H1 (cell line): Measurements from ENCODE around the gene HIBADH. TPM values are rescaled to one million over a fixed set of nuclear protein-coding genes. Genes with fewer than 3 reads are reported as not detected.

Experiments
- CTCF ChIA-PET: fragments of 300-600 bp; sonication (Branson Sonifier 250); formaldehyde crosslinking; loops from one replicate; lab custom pipeline; 2021; ENCODE audit not compliant: partially characterized antibody; lab: Charles Lee
- POLR2A ChIA-PET: fragments of 300-600 bp; sonication (Branson Sonifier 250); formaldehyde crosslinking; loops from one replicate; lab custom pipeline; 2021; ENCODE audit warnings: inconsistent platforms; ENCODE audit not compliant: partially characterized antibody; lab: Charles Lee
- DNase-seq, 2 experiments: peaks; one replicate each; pipeline versions ENCODE4 v3.0.0 to v3.0.0-alpha.2; 2010 to 2022; ENCODE audit warnings: low spot score in 2 of 2, low read depth in 1 of 2, mixed read lengths in 1 of 2
- FAIRE-seq: peaks from 2 replicates; lab custom pipeline; 2011; peaks lifted over from hg19 to GRCh38; lab: Jason Lieb, UNC
- H2AFZ ChIP-seq: 2 replicates; pipeline ENCODE4 v1.8.1; 2012; ENCODE audit warnings: low read length, inconsistent platforms
- H2AK5ac ChIP-seq: 2 replicates; pipeline ENCODE4 v1.6.1; 2013; ENCODE audit warnings: low read depth, low read length
- H2BK120ac ChIP-seq: replicated peaks from 2 replicates; pipeline ENCODE3; 2013; ENCODE audit warnings: low read depth, low read length, inconsistent platforms
- H2BK12ac ChIP-seq: 2 replicates; pipeline ENCODE4 v1.6.1; 2013; ENCODE audit warnings: low read depth, low read length
- H2BK15ac ChIP-seq: 2 replicates; pipeline ENCODE4 v1.6.1; 2013; ENCODE audit warnings: low read length
- H2BK20ac ChIP-seq: 2 replicates; pipeline ENCODE4 v1.6.1; 2013; ENCODE audit warnings: low read length
- H2BK5ac ChIP-seq: 2 replicates; pipeline ENCODE4 v1.6.1; 2013; ENCODE audit warnings: low read depth, low read length
- H3K14ac ChIP-seq: 2 replicates; pipeline ENCODE4 v1.6.1; 2013; ENCODE audit warnings: inconsistent platforms; ENCODE audit not compliant: insufficient read length
- H3K18ac ChIP-seq: 2 replicates; pipeline ENCODE4 v1.6.1; 2013; ENCODE audit warnings: low read length; ENCODE audit errors: extremely low read depth
- H3K23ac ChIP-seq: 2 replicates; pipeline ENCODE4 v1.6.1; 2013; ENCODE audit warnings: inconsistent platforms; ENCODE audit not compliant: insufficient read length
- H3K23me2 ChIP-seq: 2 replicates; pipeline ENCODE4 v1.6.1; 2013; ENCODE audit warnings: low read depth, low read length
- H3K27ac ChIP-seq: 2 replicates; pipeline ENCODE4 v1.6.1; 2011; ENCODE audit warnings: low read depth, low read length, inconsistent platforms
- H3K27me3 ChIP-seq, 4 experiments: replicated peaks in 1 of 4; 1 replicate in 1 of 4; 2 replicates in 3 of 4; pipeline versions ENCODE4 v1.6.1 to v1.8.1; 2011 to 2013; ENCODE audit warnings: low read length in 3 of 4, mild to moderate bottlenecking in 3 of 4, inconsistent platforms in 2 of 4, mixed read lengths in 2 of 4, moderate library complexity in 1 of 4; ENCODE audit not compliant: control insufficient read depth in 3 of 4, insufficient read depth in 3 of 4; ENCODE audit errors: extremely low read depth in 1 of 4
- H3K36me3 ChIP-seq, 4 experiments: 2 replicates each; pipeline versions ENCODE4 v1.6.1 to v1.8.1; 2011 to 2013; ENCODE audit warnings: mild to moderate bottlenecking in 4 of 4, low read length in 3 of 4, moderate library complexity in 2 of 4, control low read depth in 1 of 4, inconsistent platforms in 1 of 4; ENCODE audit not compliant: insufficient read depth in 4 of 4, control insufficient read depth in 2 of 4
- H3K4ac ChIP-seq: replicated peaks from 2 replicates; pipeline ENCODE3; 2013; ENCODE audit warnings: low read length, low read depth, mixed read lengths, inconsistent platforms; ENCODE audit not compliant: insufficient read length
- H3K4me1 ChIP-seq, 4 experiments: replicated peaks in 1 of 4; 1 replicate in 1 of 4; 2 replicates in 3 of 4; pipeline versions ENCODE4 v1.6.1 to v1.8.1; 2011 to 2013; ENCODE audit warnings: low read length in 3 of 4, inconsistent platforms in 2 of 4, mixed read lengths in 1 of 4; ENCODE audit not compliant: insufficient read depth in 4 of 4, control insufficient read depth in 3 of 4
- H3K4me2 ChIP-seq, 2 experiments: 2 replicates each; pipeline versions ENCODE4 v1.6.1 to v1.8.1; 2011 to 2013; ENCODE audit warnings: low read depth in 2 of 2, low read length in 2 of 2, control low read depth in 1 of 2, inconsistent platforms in 1 of 2, mild to moderate bottlenecking in 1 of 2; ENCODE audit not compliant: insufficient read depth in 1 of 2
- H3K4me3 ChIP-seq, 4 experiments: fragments of 200-600, 300-600 bp in 1 of 4; sonication (generic), shearing (Covaris generic), sonication (Bioruptor Twin) in 1 of 4; 2 replicates each; pipeline versions ENCODE4 v1.5.1 to v1.8.1; 2011 to 2016; ENCODE audit warnings: low read length in 4 of 4, low read depth in 3 of 4, control low read depth in 2 of 4, inconsistent platforms in 2 of 4, mild to moderate bottlenecking in 2 of 4, mixed read lengths in 1 of 4, moderate library complexity in 1 of 4; ENCODE audit not compliant: insufficient read depth in 2 of 4; ENCODE audit errors: extremely low read depth in 1 of 4
- H3K56ac ChIP-seq: replicated peaks from 2 replicates; pipeline ENCODE3; 2013; ENCODE audit warnings: low read depth, mild to moderate bottlenecking, mixed read lengths, low read length, inconsistent platforms; ENCODE audit not compliant: insufficient read length
- H3K79me1 ChIP-seq: 2 replicates; pipeline ENCODE4 v1.6.1; 2013; ENCODE audit warnings: low read depth, low read length, control low read depth
- H3K79me2 ChIP-seq, 2 experiments: 2 replicates each; pipeline versions ENCODE4 v1.6.1 to v1.8.1; 2012 to 2013; ENCODE audit warnings: low read length in 2 of 2, mild to moderate bottlenecking in 2 of 2, inconsistent platforms in 1 of 2; ENCODE audit not compliant: insufficient read depth in 2 of 2, control insufficient read depth in 1 of 2
- H3K9ac ChIP-seq, 4 experiments: replicated peaks in 1 of 4; 1 replicate in 1 of 4; 2 replicates in 3 of 4; pipeline versions ENCODE4 v1.6.1 to v1.8.1; 2011 to 2013; ENCODE audit warnings: low read depth in 3 of 4, low read length in 3 of 4, control low read depth in 2 of 4, mild to moderate bottlenecking in 2 of 4, moderate library complexity in 2 of 4, inconsistent platforms in 1 of 4; ENCODE audit errors: extremely low read depth in 1 of 4
- H3K9me3 ChIP-seq, 2 experiments: 2 replicates each; pipeline versions ENCODE4 v1.6.1 to v1.8.1; 2012 to 2013; ENCODE audit warnings: mild to moderate bottlenecking in 2 of 2, moderate library complexity in 2 of 2, control low read depth in 1 of 2, inconsistent platforms in 1 of 2, low read depth in 1 of 2, low read length in 1 of 2, mixed read lengths in 1 of 2; ENCODE audit not compliant: insufficient read depth in 2 of 2
- H4K20me1 ChIP-seq, 2 experiments: replicated peaks in 1 of 2; 2 replicates each; pipeline versions ENCODE3 to v1.8.1; 2011 to 2013; ENCODE audit warnings: inconsistent platforms in 2 of 2, low read length in 2 of 2, mild to moderate bottlenecking in 1 of 2; ENCODE audit not compliant: insufficient read depth in 2 of 2, control insufficient read depth in 1 of 2
- H4K5ac ChIP-seq: 2 replicates; pipeline ENCODE4 v1.6.1; 2013; ENCODE audit warnings: low read length, low read depth, mixed read lengths, inconsistent platforms; ENCODE audit not compliant: insufficient read length
- H4K8ac ChIP-seq: 2 replicates; pipeline ENCODE4 v1.8.0; 2013; ENCODE audit warnings: mild to moderate bottlenecking, moderate library complexity, low read length, inconsistent platforms; ENCODE audit not compliant: insufficient read depth; ENCODE audit errors: extremely low read depth
- H4K91ac ChIP-seq: replicated peaks from 2 replicates; pipeline ENCODE3; 2013; ENCODE audit warnings: low read length, mixed read lengths, inconsistent platforms; ENCODE audit not compliant: insufficient read length
- CBX5 ChIP-seq: fragments of 300-800, 300-1000 bp; sonication (generic); IDR thresholded peaks from 2 replicates; pipeline ENCODE4 v1.7.1; 2016; ENCODE audit warnings: antibody characterized with exemption, low read length, low read depth
- CEBPB ChIP-seq: IDR thresholded peaks from 2 replicates; pipeline ENCODE4 v1.6.1; 2012; ENCODE audit warnings: low read depth, low read length
- CTBP2 ChIP-seq: IDR thresholded peaks from 2 replicates; pipeline ENCODE4 v1.7.0; 2011; ENCODE audit warnings: borderline replicate concordance, mild to moderate bottlenecking, moderate library complexity, mixed read lengths, low read length; ENCODE audit not compliant: insufficient read depth, insufficient read length
- KDM1A ChIP-seq: fragments of 200-600, 300-600 bp; sonication (generic); IDR thresholded peaks from 2 replicates; pipeline ENCODE4 v1.7.1; 2016; ENCODE audit warnings: mild to moderate bottlenecking, low read length, borderline replicate concordance
- KDM4A ChIP-seq: IDR thresholded peaks from one replicate; pipeline ENCODE4 v1.7.1; 2012; ENCODE audit warnings: low read depth, mild to moderate bottlenecking, moderate library complexity, low read length, inconsistent platforms; ENCODE audit not compliant: severe bottlenecking
- TAF1 ChIP-seq: IDR thresholded peaks from 2 replicates; pipeline ENCODE4 v1.6.1; 2011; ENCODE audit warnings: mild to moderate bottlenecking, low read depth, low read length
- TCF12 ChIP-seq: IDR thresholded peaks from 2 replicates; pipeline ENCODE4 v1.6.1; 2011; ENCODE audit warnings: low read depth, mild to moderate bottlenecking, low read length
- YY1 ChIP-seq: IDR thresholded peaks from 2 replicates; pipeline ENCODE4 v1.6.1; 2011; ENCODE audit warnings: low read depth, mild to moderate bottlenecking, low read length
- WGBS, 2 experiments: shearing (Covaris generic) in 1 of 2; methylation state at CpG; one replicate each; pipeline versions ENCODE4 v1.1.6 to v1.1.7; 2013 to 2015; ENCODE audit warnings: low lambda C conversion rate in 2 of 2, mixed read lengths in 2 of 2, inconsistent platforms in 1 of 2, low coverage in 1 of 2, missing lambda C conversion rate in 1 of 2; ENCODE audit not compliant: insufficient replicate concordance in 2 of 2, insufficient coverage in 1 of 2, insufficient read length in 1 of 2; ENCODE audit errors: extremely low coverage in 1 of 2, missing lambda C conversion rate in 1 of 2; 5-methylcytosine and 5-hydroxymethylcytosine counted together
- polyA plus RNA-seq, 7 experiments: library from polyadenylated mRNA; depleted of rRNA in 3 of 7; stranded (reverse) in 5 of 7; unstranded in 2 of 7; fragments of >200 nt in 5 of 7; fragments of 200-250 nt in 2 of 7; gene quantifications; 1 replicate in 5 of 7; 2 replicates in 1 of 7; 4 replicates in 1 of 7; pipeline versions ENCODE4 v1.2.1 to v1.2.3, GENCODE V29; 2011 to 2013; ENCODE audit warnings: missing spikeins in 2 of 7, mixed read lengths in 2 of 7
- total RNA-seq: library from RNA; stranded (reverse); fragmentation: NEBNext Ultra II Directional; extraction: Animal tissue kit (Norgen Biotek cat#: 25700); gene quantifications from 2 replicates; pipeline ENCODE4 v1.2.1, GENCODE V29; 2021

HIBADH gene
- total and polyA plus RNA-seq, 2 of the 8 experiments (the other 6 are each of a cell fraction or from before 2014, with no cell fraction given): 30.1 to 39.5 TPM

GRCh38 chr7:27704422-27705199, 41.9 kb upstream of the HIBADH start:
- CTCF ChIA-PET: interaction anchor here (0.9 to 1.0 kb wide), 2 partner anchors 315 to 392 kb away, joined by 3 read pairs; no protein-coding TSS in a partner anchor
- no peak for FAIRE-seq

More at GRCh38 chr7:27704422-27705199, 41.9 kb upstream of the HIBADH start:
- no peak overlapping the region for H2BK20ac ChIP-seq
- POLR2A ChIA-PET: no interaction called here
- H3K4me3 ChIP-seq: no peak overlapping the region
- H3K14ac ChIP-seq: no peak overlapping the region
- no peaks in the 10 kb centered on the region for H4K20me1 ChIP-seq
- H3K4me2 ChIP-seq: no peak overlapping the region
- no peak overlapping the region for H4K91ac ChIP-seq
- no peak overlapping the region for H3K4ac ChIP-seq
- H4K5ac ChIP-seq: no peak overlapping the region
- H3K79me2 ChIP-seq: no peaks in the 10 kb centered on the region
- H3K36me3 ChIP-seq: no peaks in the 10 kb centered on the region
- no peak overlapping the region for H3K23ac ChIP-seq
- H3K56ac ChIP-seq: no peak overlapping the region
- no peak overlapping the region for H4K8ac ChIP-seq
- 0 out of 2 replicates have a peak overlapping the region, but pooled peaks have one; percentile 23 for H2AFZ ChIP-seq
- no peak for TF ChIP-seq CTBP2
- TF ChIP-seq KDM1A: no peak
- no peak for TF ChIP-seq KDM4A
- no peak for TF ChIP-seq CBX5
- no peak for TF ChIP-seq TCF12
- TF ChIP-seq YY1: no peak
- TF ChIP-seq TAF1: no peak
- TF ChIP-seq CEBPB: no peak
- no peak overlapping the region for H2BK12ac ChIP-seq
- no peaks in the 10 kb centered on the region for H3K9me3 ChIP-seq
- H2AK5ac ChIP-seq: no peak overlapping the region
- no peak for DNase-seq
- no peak overlapping the region for H2BK5ac ChIP-seq
- no peak overlapping the region for H2BK15ac ChIP-seq
- no peak overlapping the region for H3K18ac ChIP-seq
- 89% methylated on average over 3 of the region's 3 CpGs; no CpG with 5 or more reads in 1 of the 2 experiments for WGBS, 2 experiments
- H3K27me3 ChIP-seq: no peaks in the 10 kb centered on the region
- no peak overlapping the region for H3K27ac ChIP-seq
- no peaks in the 10 kb centered on the region for H3K23me2 ChIP-seq
- H2BK120ac ChIP-seq: no peak overlapping the region
- no peaks in the 10 kb centered on the region for H3K79me1 ChIP-seq
- H3K4me1 ChIP-seq: no peaks in the 10 kb centered on the region
- H3K9ac ChIP-seq: no peak overlapping the region
